A549 (cell line): ENCODE measurements around the gene ESYT3. TPM values are rescaled to one million over a fixed set of nuclear protein-coding genes. Genes with fewer than 3 reads are reported as not detected.

Experiments used
- ATAC-seq, 2 experiments: fragments of 200-7000 bp in 1 of 2; fragments of >200 bp in 1 of 2; cut with Nextera tagmentation in 1 of 2; cut with Tn5 transposase in 1 of 2; 3 replicates each; pipeline versions ENCODE4 v1.8.0 to v1.9.1; 2018 to 2020; ENCODE audit warnings: mild to moderate bottlenecking in 1 of 2, moderate library complexity in 1 of 2
- CTCF ChIA-PET: fragments of 300-600 bp; sonication (Branson Sonifier 250); formaldehyde crosslinking; extraction: SDS; loops from one replicate; lab custom pipeline; 2021; ENCODE audit warnings: antibody characterized with exemption, inconsistent platforms; lab: Yijun Ruan, JAX
- POLR2A ChIA-PET: fragments of 350-600 bp; formaldehyde crosslinking; extraction: SDS; loops from one replicate; lab custom pipeline; 2021; ENCODE audit warnings: antibody characterized with exemption, inconsistent platforms; lab: Yijun Ruan, JAX
- DNase-seq, 2 experiments: peaks; one replicate each; pipeline versions ENCODE4 v3.0.0 to v3.0.0-alpha.2; 2011 to 2016; ENCODE audit warnings: low read depth in 1 of 2, low spot score in 1 of 2
- FAIRE-seq: peaks from 2 replicates; lab custom pipeline; 2011; peaks lifted over from hg19 to GRCh38; lab: Jason Lieb, UNC
- H3K27ac ChIP-seq, 2 experiments: fragments of >200 bp; sonication (Bioruptor Twin); formaldehyde crosslinking; 3 replicates each; pipeline ENCODE4 v1.5.1; 2016 to 2017
- H3K4me1 ChIP-seq: fragments of >200 bp; sonication (Bioruptor Twin); formaldehyde crosslinking; 3 replicates; pipeline ENCODE4 v1.6.1; 2016
- H3K4me2 ChIP-seq: fragments of >200 bp; sonication (Bioruptor Twin); formaldehyde crosslinking; 3 replicates; pipeline ENCODE4 v1.6.1; 2016
- H3K4me3 ChIP-seq: fragments of >200 bp; sonication (Bioruptor Twin); formaldehyde crosslinking; 3 replicates; pipeline ENCODE4 v1.5.1; 2016
- H3K9me3 ChIP-seq: fragments of >200 bp; sonication (Bioruptor Twin); formaldehyde crosslinking; 3 replicates; pipeline ENCODE4 v1.6.1; 2016
- ATOH8 ChIP-seq: fragments of 250-450 bp; sonication (Bioruptor Pico); IDR thresholded peaks from 2 replicates; pipeline ENCODE4 v1.5.0; 2020; ENCODE audit warnings: low read depth, mild to moderate bottlenecking, moderate library complexity
- BHLHE40 ChIP-seq: IDR thresholded peaks from 2 replicates; pipeline ENCODE4 v1.6.1; 2012; ENCODE audit warnings: low read depth, low read length, inconsistent platforms
- CBX2 ChIP-seq: fragments of 200-600 bp; sonication (generic); IDR thresholded peaks from 2 replicates; pipeline ENCODE4 v1.6.1; 2016; ENCODE audit warnings: low read depth, mild to moderate bottlenecking, borderline replicate concordance
- CEBPB ChIP-seq, 2 experiments: fragments of >200 bp in 1 of 2; sonication (Bioruptor Twin) in 1 of 2; formaldehyde crosslinking in 1 of 2; IDR thresholded peaks; 2 replicates each; pipeline ENCODE4 v1.6.1; 2012 to 2016
- CHD2 ChIP-seq: fragments of 150-350 bp; IDR thresholded peaks from 2 replicates; pipeline ENCODE4 v1.6.1; 2014; ENCODE audit warnings: low read length; ENCODE audit not compliant: partially characterized antibody
- CHD4 ChIP-seq: fragments of 200-600 bp; sonication (generic); IDR thresholded peaks from 2 replicates; pipeline ENCODE4 v1.6.1; 2016; ENCODE audit warnings: antibody characterized with exemption, mild to moderate bottlenecking, borderline replicate concordance
- CTCF ChIP-seq: fragments of >200 bp; sonication (Bioruptor Twin); formaldehyde crosslinking; IDR thresholded peaks from 3 replicates; pipeline ENCODE4 v1.5.1; 2016
- EHMT2 ChIP-seq: fragments of 200-600 bp; sonication (generic); IDR thresholded peaks from 2 replicates; pipeline ENCODE4 v1.6.1; 2016; ENCODE audit warnings: antibody characterized with exemption, low read depth, mild to moderate bottlenecking, moderate library complexity
- ESRRA ChIP-seq: fragments of 150-350 bp; IDR thresholded peaks from 2 replicates; pipeline ENCODE4 v1.6.1; 2014; ENCODE audit warnings: mild to moderate bottlenecking, low read length, borderline replicate concordance
- FOSB ChIP-seq: fragments of 250-450 bp; sonication (Bioruptor Pico); IDR thresholded peaks from 2 replicates; pipeline ENCODE4 v1.5.0; 2020; ENCODE audit warnings: mild to moderate bottlenecking, moderate library complexity
- FOXS1 ChIP-seq: fragments of 250-450 bp; sonication (Bioruptor Pico); IDR thresholded peaks from 2 replicates; pipeline ENCODE4 v1.5.0; 2020; ENCODE audit warnings: mild to moderate bottlenecking, moderate library complexity
- HOXB13 ChIP-seq: fragments of 250-450 bp; sonication (Bioruptor Pico); IDR thresholded peaks from 2 replicates; pipeline ENCODE4 v1.5.0; 2020; ENCODE audit warnings: low read depth, mild to moderate bottlenecking, moderate library complexity
- HOXB5 ChIP-seq: fragments of 250-450 bp; sonication (Bioruptor Pico); IDR thresholded peaks from 2 replicates; pipeline ENCODE4 v1.5.0; 2020; ENCODE audit warnings: mild to moderate bottlenecking, moderate library complexity
- JUN ChIP-seq, 2 experiments: fragments of >200 bp; sonication (Bioruptor Twin); formaldehyde crosslinking; IDR thresholded peaks; 2 replicates in 1 of 2; 3 replicates in 1 of 2; pipeline ENCODE4 v1.6.1; 2016 to 2017
- KDM1A ChIP-seq: fragments of 200-600 bp; sonication (generic); IDR thresholded peaks from 2 replicates; pipeline ENCODE4 v1.6.1; 2016; ENCODE audit warnings: low read depth, mild to moderate bottlenecking
- MAX ChIP-seq: IDR thresholded peaks from 2 replicates; pipeline ENCODE4 v1.6.1; 2012
- MAZ ChIP-seq: fragments of 150-350 bp; IDR thresholded peaks from 2 replicates; pipeline ENCODE4 v1.6.1; 2014; ENCODE audit warnings: antibody characterized with exemption, low read depth, low read length, borderline replicate concordance
- MYC ChIP-seq: IDR thresholded peaks from 2 replicates; pipeline ENCODE4 v1.6.1; 2012; ENCODE audit warnings: mild to moderate bottlenecking, inconsistent platforms, low read length, improper control_type of control experiment, borderline replicate concordance
- NPAS2 ChIP-seq: fragments of 250-450 bp; sonication (Bioruptor Pico); IDR thresholded peaks from 2 replicates; pipeline ENCODE4 v1.8.0; 2022; ENCODE audit warnings: mild to moderate bottlenecking, moderate library complexity, borderline replicate concordance
- NR3C1 ChIP-seq: fragments of >200 bp; sonication (Bioruptor Twin); formaldehyde crosslinking; IDR thresholded peaks from 3 replicates; pipeline ENCODE4 v1.6.1; 2017
- POLR2AphosphoS2 ChIP-seq: conservative IDR thresholded peaks from 2 replicates; pipeline ENCODE4 v1.6.1; 2012; ENCODE audit warnings: low read length, improper control_type of control experiment, inconsistent platforms
- RAD21 ChIP-seq, 2 experiments: fragments of >200 bp in 1 of 2; sonication (Bioruptor Twin) in 1 of 2; formaldehyde crosslinking in 1 of 2; IDR thresholded peaks in 1 of 2; conservative IDR thresholded peaks in 1 of 2; 2 replicates in 1 of 2; 3 replicates in 1 of 2; pipeline ENCODE4 v1.6.1; 2012 to 2018; ENCODE audit warnings: inconsistent platforms in 1 of 2
- RNF2 ChIP-seq: fragments of 200-600 bp; sonication (generic); IDR thresholded peaks from 2 replicates; pipeline ENCODE4 v1.6.1; 2016; ENCODE audit warnings: low read depth, mild to moderate bottlenecking, antibody characterized with exemption, moderate library complexity, borderline replicate concordance
- SMC3 ChIP-seq: fragments of >200 bp; sonication (Bioruptor Twin); formaldehyde crosslinking; IDR thresholded peaks from 3 replicates; pipeline ENCODE4 v1.6.1; 2018; ENCODE audit warnings: inconsistent platforms
- SREBF2 ChIP-seq: fragments of 450-650 bp; IDR thresholded peaks from 2 replicates; pipeline ENCODE4 v1.6.1; 2014; ENCODE audit warnings: mild to moderate bottlenecking, moderate library complexity
- ZC3H11A ChIP-seq: fragments of 450-650 bp; IDR thresholded peaks from 2 replicates; pipeline ENCODE4 v1.6.1; 2014; ENCODE audit warnings: antibody characterized with exemption, mild to moderate bottlenecking
- ZFP36 ChIP-seq: fragments of 450-650 bp; IDR thresholded peaks from 2 replicates; pipeline ENCODE4 v1.6.1; 2014; ENCODE audit warnings: borderline replicate concordance; ENCODE audit not compliant: partially characterized antibody
- ZNF302 ChIP-seq: fragments of 250-450 bp; sonication (Bioruptor Pico); IDR thresholded peaks from 2 replicates; pipeline ENCODE4 v1.9.0; 2021; ENCODE audit warnings: inconsistent platforms, mild to moderate bottlenecking, moderate library complexity
- WGBS: methylation state at CpG from one replicate; pipeline ENCODE4 v1.1.6; 2017; ENCODE audit errors: missing lambda C conversion rate; 5-methylcytosine and 5-hydroxymethylcytosine counted together
- polyA plus RNA-seq, 4 experiments: library from polyadenylated mRNA; depleted of rRNA in 3 of 4; stranded (reverse); fragments of >200 nt; fragmentation: RNase III in 1 of 4; extraction: RNeasy Plus Mini Kit Qiagen cat#74134 plus additional on column Dnase treatment in 1 of 4; gene quantifications; 2 replicates in 3 of 4; 3 replicates in 1 of 4; pipeline ENCODE4 v1.2.3, GENCODE V29; 2011 to 2017

The ESYT3 gene
- polyA plus RNA-seq, 2 of the 4 experiments (the other 2 are of a cell fraction), result 0.92 to 1.7 TPM

- WGBS, result 75% methylated on average over 3 of the region's 3 CpGs
- H3K4me2 ChIP-seq, result no peak overlapping the region
- H3K9me3 ChIP-seq, result no peaks in the 10 kb centered on the region
- DNase-seq (no peak), FAIRE-seq (no peak), ATAC-seq (no peak)
- no peak for TF ChIP-seq NR3C1
- no peak for TF ChIP-seq SREBF2
- no peak for TF ChIP-seq FOXS1 (CRISPR knock-in tag)
- TF ChIP-seq SMC3, result no peak
- TF ChIP-seq MAZ, result no peak
- no peak for TF ChIP-seq CHD4
- TF ChIP-seq POLR2AphosphoS2, result no peak
- no peak for TF ChIP-seq ESRRA
- no peak for TF ChIP-seq JUN (IDR thresholded peaks at IDR 0.05)
- no peak for TF ChIP-seq KDM1A
- TF ChIP-seq BHLHE40, result no peak
- TF ChIP-seq FOSB, result no peak
- TF ChIP-seq ZNF302 (CRISPR knock-in tag), result no peak
- TF ChIP-seq EHMT2, result no peak
- TF ChIP-seq CHD2, result no peak
- no peak for TF ChIP-seq RAD21 (conservative IDR thresholded peaks at IDR 0.05 in 1 of 2, IDR thresholded peaks at IDR 0.05 in 1 of 2)
- TF ChIP-seq ZC3H11A, result no peak
- TF ChIP-seq MAX, result no peak
- H3K27ac ChIP-seq, result no peak overlapping the region
- H3K4me3 ChIP-seq, result no peak overlapping the region
- ChIA-PET POLR2A (no interaction called here), CTCF (interaction anchor here (1.3 to 4.3 kb wide), 2 partner anchors 10 to 516 kb away, joined by 3 to 24 read pairs; no protein-coding TSS in a partner anchor)
- H3K4me1 ChIP-seq, result no peaks in the 10 kb centered on the region
These were observed 27.0 kb upstream of the ESYT3 start for GRCh38 chr3:138407236-138407907.

- CTCF ChIA-PET, result interaction anchor here (1.0 to 4.3 kb wide), 5 partner anchors 9 to 515 kb away, joined by 3 to 24 read pairs (median 4); no protein-coding TSS in a partner anchor
These were observed 25.5 kb upstream of the ESYT3 start for GRCh38 chr3:138408751-138409570.

More at GRCh38 chr3:138408751-138409570, 25.5 kb upstream of the ESYT3 start:
- FAIRE-seq (no peak), ATAC-seq (no peak), DNase-seq (no peak)
- TF ChIP-seq HOXB5 (no peak), FOSB (no peak), CTCF (no peak), ZNF302 (CRISPR knock-in tag) (no peak), CEBPB (IDR thresholded peaks at IDR 0.05) (no peak), CHD2 (no peak), RNF2 (no peak), CBX2 (no peak), HOXB13 (CRISPR knock-in tag) (no peak), ATOH8 (CRISPR knock-in tag) (no peak), ZFP36 (no peak), MYC (no peak), CHD4 (no peak), NPAS2 (no peak)
- Histone ChIP-seq H3K4me2 (no peak overlapping the region), H3K27ac (no peak overlapping the region), H3K9me3 (no peaks in the 10 kb centered on the region), H3K4me1 (no peaks in the 10 kb centered on the region), H3K4me3 (no peak overlapping the region)
- 84% methylated on average over 7 of the region's 7 CpGs for WGBS
- POLR2A ChIA-PET, result interaction anchor here (0.6 kb wide), 1 partner anchor 506 kb away, joined by 14 read pairs; no protein-coding TSS in a partner anchor
